Measurements from ENCODE around the gene FAM53A.

Gene FAM53A

GRCh38 chr4:1601852-1602654, 82.1 kb downstream of the FAM53A start:
- no peak for DNase-seq

- no peak for DNase-seq
Observed at GRCh38 chr4:1601533-1601835, 82.6 kb downstream of the FAM53A start.

GRCh38 chr4:1600811-1601532, 83.1 kb downstream of the FAM53A start:
- DNase-seq: no peak

GRCh38 chr4:1600211-1600780, 83.8 kb downstream of the FAM53A start:
- DNase-seq: no peak

GRCh38 chr4:1599491-1600210, 84.5 kb downstream of the FAM53A start:
- no peak for DNase-seq

GRCh38 chr4:1599026-1599481, 85.1 kb downstream of the FAM53A start:
- DNase-seq: no peak

GRCh38 chr4:1598206-1599025, 85.7 kb downstream of the FAM53A start:
- DNase-seq: no peak

- no peak for DNase-seq
Observed at GRCh38 chr4:1597021-1597931, 86.8 kb downstream of the FAM53A start.

GRCh38 chr4:1596393-1596792, 87.7 kb downstream of the FAM53A start:
- no peak for DNase-seq

- DNase-seq: no peak
Observed at GRCh38 chr4:1595789-1596325, 88.3 kb downstream of the FAM53A start.

- DNase-seq: no peak
Observed at GRCh38 chr4:1594871-1595788, 89.0 kb downstream of the FAM53A start.

GRCh38 chr4:1593881-1594345, 90.2 kb downstream of the FAM53A start:
- DNase-seq: no peak

GRCh38 chr4:1593458-1593857, 90.7 kb downstream of the FAM53A start:
- no peak for DNase-seq

- no peak for DNase-seq
Observed at GRCh38 chr4:1592709-1593417, 91.2 kb downstream of the FAM53A start.

GRCh38 chr4:1592068-1592708, 91.9 kb downstream of the FAM53A start:
- DNase-seq: no peak

GRCh38 chr4:1591107-1591506, 93.0 kb downstream of the FAM53A start:
- DNase-seq: no peak

- no peak for DNase-seq
Observed at GRCh38 chr4:1590244-1590643, 93.9 kb downstream of the FAM53A start.
